RWPE2 (cell line): ENCODE results near the gene OR4K14.
"Not testable (repeated sequence)": the region's sequence is repeated elsewhere in the genome, so short reads cannot be mapped to it uniquely, and the experiment has no call there.

ENCODE experiments used
- ATAC-seq: fragments of 200-7000 bp; cut with Tn5 transposase; 3 replicates; pipeline ENCODE4 v1.9.1; 2021; ENCODE audit warnings: low read depth
- DNase-seq: peaks from one replicate; pipeline ENCODE4 v3.0.0-alpha.2; 2020; ENCODE audit warnings: low spot score
- H3K27ac ChIP-seq: fragments of 450-650 bp; 2 replicates; pipeline ENCODE4 v1.5.1; 2017; ENCODE audit warnings: mild to moderate bottlenecking; ENCODE audit not compliant: poor library complexity, severe bottlenecking
- H3K27me3 ChIP-seq: fragments of 250-450 bp; sonication (Bioruptor Pico); 2 replicates; pipeline ENCODE4 v1.5.1; 2021; ENCODE audit warnings: mild to moderate bottlenecking, moderate library complexity; ENCODE audit not compliant: insufficient read depth, poor library complexity, severe bottlenecking
- H3K36me3 ChIP-seq: fragments of 250-450 bp; sonication (Bioruptor Pico); 2 replicates; pipeline ENCODE4 v1.5.1; 2020; ENCODE audit warnings: low read depth, mild to moderate bottlenecking, moderate library complexity
- H3K4me1 ChIP-seq: fragments of 250-450 bp; sonication (Bioruptor Pico); 2 replicates; pipeline ENCODE4 v1.5.1; 2021; ENCODE audit warnings: mild to moderate bottlenecking, moderate library complexity; ENCODE audit not compliant: insufficient read depth, poor library complexity, severe bottlenecking
- H3K4me3 ChIP-seq: fragments of 250-450 bp; sonication (Bioruptor Pico); 2 replicates; pipeline ENCODE4 v1.5.1; 2021; ENCODE audit warnings: mild to moderate bottlenecking, moderate library complexity; ENCODE audit not compliant: severe bottlenecking
- H3K9me3 ChIP-seq: fragments of 250-450 bp; sonication (Bioruptor Pico); 2 replicates; pipeline ENCODE4 v1.5.1; 2021; ENCODE audit warnings: mild to moderate bottlenecking, moderate library complexity; ENCODE audit not compliant: severe bottlenecking
- CTCF ChIP-seq: fragments of 450-650 bp; IDR thresholded peaks from one replicate; pipeline ENCODE4 v1.5.1; 2017; ENCODE audit warnings: mild to moderate bottlenecking, moderate library complexity; ENCODE audit not compliant: poor library complexity, severe bottlenecking

The OR4K14 gene

DNA sequence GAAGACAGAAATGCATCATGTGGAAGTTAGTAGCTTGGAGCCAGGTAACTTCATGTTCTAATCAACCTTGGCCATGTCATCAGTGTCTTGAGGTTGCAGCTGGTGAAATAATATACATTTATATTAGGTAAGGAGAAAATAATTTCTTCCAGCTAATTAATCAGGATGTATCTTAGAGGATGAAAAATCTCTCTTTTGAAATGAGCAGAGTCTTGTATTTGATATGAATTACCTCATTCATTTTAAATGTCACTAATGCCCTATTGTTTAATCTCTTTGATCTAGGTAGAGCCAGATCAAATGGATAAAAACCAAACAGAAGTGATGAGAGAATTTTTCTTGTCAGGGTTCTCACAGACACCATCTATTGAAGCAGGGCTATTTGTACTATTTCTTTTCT lies 17.2 kb downstream of the OR4K14 start, which contains the start of gene OR4Q2:
TSS of gene OR4Q2 (plus strand) at position 301 of the 400 bp plus-strand sequence.
- Histone ChIP-seq H3K4me3 (no peak within 1 kb of the TSS), H3K36me3 (no peaks in the 10 kb centered on the region), H3K4me1 (no peaks in the 10 kb centered on the region), H3K27ac (no peak within 1 kb of the TSS), H3K9me3 (no peaks in the 10 kb centered on the region), H3K27me3 (peaks cover 5% of the 10 kb centered on the region)
- DNase-seq (no peak), ATAC-seq (no peak)
- no peak for TF ChIP-seq CTCF

DNA sequence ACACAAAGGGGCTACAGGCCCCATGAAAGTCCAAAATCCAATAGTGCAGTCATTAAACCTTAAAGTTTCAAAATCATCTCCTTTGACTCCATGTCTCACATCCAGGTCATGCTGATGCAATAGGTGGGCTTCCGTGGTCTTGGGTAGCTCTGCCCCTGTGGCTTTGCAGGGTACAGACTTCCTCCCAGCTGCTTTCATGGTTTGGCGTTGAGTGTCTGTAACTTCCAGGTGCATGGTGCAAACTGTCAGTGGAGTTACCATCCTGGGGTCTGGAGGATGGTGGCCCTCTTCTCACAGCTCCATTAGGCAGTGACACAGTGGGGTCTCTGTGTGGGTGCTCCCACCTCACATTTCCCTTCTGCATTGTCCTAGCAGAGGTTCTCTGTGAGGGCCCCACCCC lies 25.7 kb downstream of the OR4K14 start:
- Histone ChIP-seq H3K27me3 (peaks cover 16% of the 10 kb centered on the region), H3K4me3 (no peak overlapping the region), H3K4me1 (no peaks in the 10 kb centered on the region), H3K9me3 (no peaks in the 10 kb centered on the region), H3K27ac (no peak overlapping the region), H3K36me3 (no peaks in the 10 kb centered on the region)
- DNase-seq (no peak), ATAC-seq (no peak)
- no peak for TF ChIP-seq CTCF

DNA sequence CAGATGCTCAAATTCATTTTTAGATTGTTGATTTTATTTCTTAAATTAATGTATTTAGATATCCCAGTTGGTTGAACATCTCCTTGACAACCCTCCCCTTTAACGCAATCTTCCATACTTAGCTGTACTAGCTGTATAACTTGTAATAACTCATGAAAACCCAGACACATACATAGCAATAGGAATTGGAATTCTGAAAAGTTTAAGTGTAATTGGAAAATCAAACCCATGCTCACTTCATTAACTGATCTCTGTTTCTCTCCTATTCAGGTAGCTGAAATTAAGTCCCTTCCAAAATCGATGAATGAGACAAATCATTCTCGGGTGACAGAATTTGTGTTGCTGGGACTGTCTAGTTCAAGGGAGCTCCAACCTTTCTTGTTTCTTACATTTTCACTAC lies 43.8 kb downstream of the OR4K14 start, which contains the start of gene OR4K15:
TSS of gene OR4K15 (plus strand) at position 301 of the 400 bp plus-strand sequence. CDS start at position 301, 0 bp downstream.
- H3K27ac ChIP-seq = no peak within 1 kb of the TSS
- peaks cover 14% of the 10 kb centered on the region for H3K27me3 ChIP-seq
- ATAC-seq (no peak), DNase-seq (no peak)
- no peaks in the 10 kb centered on the region for H3K36me3 ChIP-seq
- no peaks in the 10 kb centered on the region for H3K4me1 ChIP-seq
- H3K9me3 ChIP-seq = no peaks in the 10 kb centered on the region
- no peak within 1 kb of the TSS for H3K4me3 ChIP-seq
- no peak for TF ChIP-seq CTCF

GRCh38 chr14:19974844-19975243 lies 44.3 kb downstream of the OR4K14 start:
- H3K36me3 ChIP-seq = no peaks in the 10 kb centered on the region
- no peak overlapping the region for H3K4me3 ChIP-seq
- H3K9me3 ChIP-seq = no peaks in the 10 kb centered on the region
- DNase-seq (no peak), ATAC-seq (no peak)
- no peak for TF ChIP-seq CTCF
- no peak overlapping the region for H3K27ac ChIP-seq
- peaks cover 17% of the 10 kb centered on the region for H3K27me3 ChIP-seq
- no peaks in the 10 kb centered on the region for H3K4me1 ChIP-seq

GRCh38 chr14:19969735-19970134 lies 49.4 kb downstream of the OR4K14 start:
- not testable (repeated sequence) for DNase-seq, H3K36me3 ChIP-seq, H3K4me3 ChIP-seq, H3K9me3 ChIP-seq, H3K4me1 ChIP-seq, H3K27ac ChIP-seq, ATAC-seq
- peaks cover 24% of the 10 kb centered on the region for H3K27me3 ChIP-seq
